WI38 (cell line): ENCODE data around the gene TCN2.
A peak's percentile ranks its signal among the peaks of the same experiment; 100 is the strongest.
"Not testable (repeated sequence)": the region's sequence is repeated elsewhere in the genome, so short reads cannot be mapped to it uniquely, and the experiment has no call there.

Experiments used
- H3K4me3 ChIP-seq: 2 replicates; pipeline ENCODE4 v1.5.1; 2011; ENCODE audit warnings: low read depth, mild to moderate bottlenecking, control low read depth, low read length
- CTCF ChIP-seq: IDR thresholded peaks from 2 replicates; pipeline ENCODE4 v1.5.1; 2012; ENCODE audit warnings: low read depth, mild to moderate bottlenecking, control low read depth, low read length

TCN2 gene

DNA sequence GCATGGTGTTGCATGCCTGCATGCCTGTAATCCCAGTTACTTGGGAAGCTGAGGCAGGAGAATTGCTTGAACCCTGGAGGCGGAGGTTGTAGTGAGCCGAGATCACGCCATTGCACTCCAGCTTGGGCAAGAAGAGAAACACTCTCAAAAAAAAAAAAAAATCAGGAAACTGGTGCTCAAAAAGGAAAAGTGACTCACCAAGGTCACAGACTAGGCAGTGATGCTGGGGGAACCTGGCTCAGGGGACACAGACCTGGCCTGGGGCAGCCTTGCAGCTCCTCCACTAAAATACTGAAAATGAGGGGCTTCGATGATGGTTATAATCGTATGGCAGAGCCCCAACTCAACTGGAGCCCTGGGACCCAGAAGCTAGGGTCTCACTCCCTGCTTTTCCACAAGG, 20.5 kb downstream of the TCN2 start:
- no peak for TF ChIP-seq CTCF
- H3K4me3 ChIP-seq = no peak overlapping the region

DNA sequence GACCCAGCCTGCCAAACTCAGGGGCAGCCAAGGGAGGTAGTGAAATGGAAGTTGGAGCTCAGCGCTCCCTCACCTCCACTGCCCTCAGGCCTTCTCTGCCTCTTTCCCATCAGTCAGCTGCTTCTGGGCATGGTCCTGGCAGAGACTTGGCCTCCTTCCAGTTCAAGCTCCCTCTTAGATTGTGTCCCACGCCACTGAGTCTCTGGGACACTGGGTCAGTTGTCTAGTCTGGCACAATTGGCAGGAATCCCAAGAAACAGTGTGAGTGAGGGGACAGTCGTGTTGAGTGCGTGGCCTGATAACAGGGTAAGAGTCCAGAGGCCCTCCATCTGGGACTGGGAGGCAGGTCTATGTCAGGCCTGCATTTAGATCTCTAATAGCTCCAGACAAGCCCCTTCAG, 21.5 kb downstream of the TCN2 start:
- H3K4me3 ChIP-seq = no peak overlapping the region
- no peak for TF ChIP-seq CTCF

- H3K4me3 ChIP-seq = not testable (repeated sequence)
Measured at GRCh38 chr22:30631469-30631868, 24.5 kb downstream of the TCN2 start.

- peak; percentile 87 for TF ChIP-seq CTCF
- peak overlapping the region; percentile 47 for H3K4me3 ChIP-seq
Measured at GRCh38 chr22:30634471-30635233, 27.7 kb downstream of the TCN2 start.

GRCh38 chr22:30635273-30636225, 28.6 kb downstream of the TCN2 start, which contains the start of gene SLC35E4:
SLC35E4 (plus strand) TSS chr22:30635781; CDS start chr22:30636451, 670 bp downstream.
- H3K4me3 ChIP-seq = peak within 1 kb of the TSS; percentile 70
- TF ChIP-seq CTCF = peak; percentile 38; the same call in 1 of the 2 replicates

DNA sequence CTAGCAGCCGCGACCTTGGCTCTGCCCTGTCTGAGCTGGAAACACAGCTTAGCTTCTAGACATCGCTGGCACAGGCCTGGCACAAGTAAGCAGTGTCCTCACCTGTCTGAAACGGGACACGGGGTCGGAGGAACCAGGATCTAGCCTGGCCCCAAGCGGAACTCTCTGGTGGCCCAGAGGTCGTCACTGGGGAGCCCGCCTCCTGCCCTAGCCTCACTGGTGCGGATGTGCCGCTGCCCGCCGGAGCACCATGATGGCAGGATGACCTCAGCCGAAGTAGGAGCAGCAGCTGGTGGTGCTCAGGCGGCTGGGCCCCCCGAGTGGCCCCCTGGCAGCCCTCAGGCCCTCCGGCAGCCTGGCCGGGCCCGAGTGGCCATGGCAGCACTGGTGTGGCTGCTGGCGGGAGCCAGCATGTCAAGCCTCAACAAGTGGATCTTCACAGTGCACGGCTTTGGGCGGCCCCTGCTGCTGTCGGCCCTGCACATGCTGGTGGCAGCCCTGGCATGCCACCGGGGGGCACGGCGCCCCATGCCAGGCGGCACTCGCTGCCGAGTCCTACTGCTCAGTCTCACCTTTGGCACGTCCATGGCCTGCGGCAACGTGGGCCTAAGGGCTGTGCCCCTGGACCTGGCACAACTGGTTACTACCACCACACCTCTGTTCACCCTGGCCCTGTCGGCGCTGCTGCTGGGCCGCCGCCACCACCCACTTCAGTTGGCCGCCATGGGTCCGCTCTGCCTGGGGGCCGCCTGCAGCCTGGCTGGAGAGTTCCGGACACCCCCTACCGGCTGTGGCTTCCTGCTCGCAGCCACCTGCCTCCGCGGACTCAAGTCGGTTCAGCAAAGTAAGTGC, 29.5 kb downstream of the TCN2 start:
- peak overlapping the region; percentile 70 for H3K4me3 ChIP-seq
- TF ChIP-seq CTCF = no peak

DNA sequence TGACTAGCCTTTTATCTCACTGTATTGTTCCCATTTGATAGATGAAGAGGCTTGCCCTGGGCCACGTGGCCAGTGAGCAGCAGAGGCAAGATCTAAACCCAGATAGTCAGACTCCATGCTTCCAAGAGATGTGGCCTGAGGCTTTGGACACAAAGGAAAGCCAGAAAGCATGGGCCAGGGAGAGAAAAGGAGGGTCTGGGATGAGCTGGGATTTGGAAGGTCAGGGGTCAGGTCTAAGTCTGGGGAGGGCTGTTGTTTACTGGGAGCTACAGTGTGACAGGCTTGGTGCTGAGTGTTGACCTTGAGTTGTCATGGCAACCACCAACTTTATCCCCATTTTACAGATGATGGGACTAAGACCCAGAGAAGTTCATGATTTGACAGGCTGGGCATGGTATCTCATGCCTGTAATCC, 30.7 kb downstream of the TCN2 start:
- H3K4me3 ChIP-seq = no peak overlapping the region
- TF ChIP-seq CTCF = no peak
